Measurements from ENCODE around the gene GPC5.

GPC5 gene

DNA sequence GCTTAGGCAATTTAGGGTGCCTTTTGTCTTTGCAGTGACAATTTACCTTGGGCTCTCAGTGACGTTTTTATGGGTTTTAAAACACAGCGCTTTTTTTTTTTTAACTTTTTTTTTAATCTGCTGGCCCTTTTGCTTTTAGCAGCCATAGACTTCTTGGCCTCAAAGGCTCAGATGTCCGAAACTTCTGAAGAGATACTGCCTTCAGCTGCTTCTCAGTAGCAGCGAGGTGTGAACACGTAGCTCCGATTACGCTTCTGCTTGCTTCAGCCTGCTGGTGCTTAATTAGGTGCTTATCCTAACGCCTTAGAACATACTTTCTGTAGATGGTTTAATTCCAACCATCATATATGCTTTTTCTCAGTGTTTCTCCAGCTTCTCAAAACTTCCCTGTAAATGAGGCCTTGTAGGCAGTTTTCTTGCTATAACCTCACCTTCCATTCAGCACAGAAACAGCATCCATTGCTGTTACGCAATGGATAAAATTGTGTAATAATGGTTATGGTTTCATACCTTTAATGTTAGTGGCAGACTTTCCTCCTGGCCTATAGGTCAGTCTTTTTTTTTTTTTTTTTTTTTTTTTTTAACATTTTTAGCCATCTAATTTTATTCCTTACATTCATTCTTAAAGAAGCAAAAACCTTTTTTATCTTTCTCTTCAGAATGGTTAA is 723.9 kb downstream of the GPC5 start:
- DNase-seq (ENCODE audit: extremely low read depth in 1 of 2, low read depth in 1 of 2), result no peak

DNA sequence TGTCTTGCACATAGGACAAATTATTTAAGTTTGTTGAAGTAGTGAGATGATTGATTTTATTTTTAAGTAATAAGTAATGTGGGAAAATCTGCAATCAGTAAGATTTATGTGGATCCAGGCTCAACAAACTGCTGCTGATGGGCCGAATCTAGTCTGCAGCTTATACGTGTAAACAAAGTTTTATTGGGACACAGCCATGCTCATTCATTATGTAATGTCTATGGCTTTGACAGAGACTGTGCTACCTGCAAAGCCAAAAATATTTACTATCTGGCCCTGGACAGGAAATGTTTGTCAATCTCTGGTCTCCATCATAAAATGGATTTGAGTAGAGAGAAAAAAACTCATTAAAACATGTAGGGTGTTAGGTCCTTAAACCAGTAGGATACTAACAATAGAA is 728.0 kb downstream of the GPC5 start:
- no peak for DNase-seq (ENCODE audit: extremely low read depth in 1 of 2, low read depth in 1 of 2)

DNA sequence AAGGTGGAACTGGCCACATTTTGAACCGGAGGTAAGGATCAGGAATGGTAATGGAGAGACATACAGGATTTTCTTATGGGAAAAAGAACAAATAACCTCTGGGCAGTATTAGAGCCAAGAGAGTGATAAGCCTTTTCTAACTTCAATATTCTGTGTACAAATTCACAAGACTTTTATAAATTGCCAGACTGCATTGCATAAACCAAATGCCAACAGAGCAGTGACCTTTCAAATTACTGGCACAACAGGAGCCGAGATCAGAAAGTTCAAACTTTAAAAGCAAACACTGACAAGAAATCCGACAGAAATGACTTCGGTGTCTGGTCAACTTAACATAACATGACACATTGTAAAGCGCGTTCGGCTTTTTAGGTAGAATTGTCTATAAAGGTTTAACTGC is 737.1 kb downstream of the GPC5 start:
- DNase-seq (ENCODE audit: extremely low read depth in 1 of 2, low read depth in 1 of 2), result no peak

DNA sequence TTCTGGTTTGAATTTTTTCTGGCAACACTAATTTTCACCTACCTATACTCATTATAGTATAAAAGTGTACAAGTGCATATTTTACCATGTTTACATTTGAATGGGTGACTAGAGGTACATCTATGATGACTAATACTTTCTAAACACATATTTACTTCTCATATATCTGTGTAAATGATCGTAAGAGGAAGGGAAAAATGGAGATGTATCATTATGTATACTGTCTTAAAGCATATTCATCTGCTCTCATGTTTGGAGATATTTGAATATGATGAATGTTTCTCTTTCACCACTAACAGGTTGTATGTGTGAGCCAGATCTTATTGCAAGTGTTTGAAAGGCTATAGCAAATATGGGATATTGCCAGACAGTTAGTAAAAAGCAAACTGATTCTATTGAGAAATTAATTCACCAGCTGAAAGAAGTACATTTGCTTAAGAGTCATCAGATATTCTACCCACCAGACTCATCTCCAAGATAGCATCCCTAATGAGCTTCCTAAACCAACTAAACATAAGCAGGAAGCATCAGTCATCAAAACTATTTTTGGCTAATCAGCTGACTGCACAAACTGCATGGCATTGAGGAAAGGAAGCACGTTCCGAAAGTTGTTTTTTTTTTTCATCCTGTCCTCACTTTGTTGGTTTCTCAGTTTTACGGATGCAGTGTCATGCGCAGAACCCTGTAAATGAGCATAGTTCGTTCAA is 738.2 kb downstream of the GPC5 start:
- no peak for DNase-seq (ENCODE audit: extremely low read depth in 1 of 2, low read depth in 1 of 2)

DNA sequence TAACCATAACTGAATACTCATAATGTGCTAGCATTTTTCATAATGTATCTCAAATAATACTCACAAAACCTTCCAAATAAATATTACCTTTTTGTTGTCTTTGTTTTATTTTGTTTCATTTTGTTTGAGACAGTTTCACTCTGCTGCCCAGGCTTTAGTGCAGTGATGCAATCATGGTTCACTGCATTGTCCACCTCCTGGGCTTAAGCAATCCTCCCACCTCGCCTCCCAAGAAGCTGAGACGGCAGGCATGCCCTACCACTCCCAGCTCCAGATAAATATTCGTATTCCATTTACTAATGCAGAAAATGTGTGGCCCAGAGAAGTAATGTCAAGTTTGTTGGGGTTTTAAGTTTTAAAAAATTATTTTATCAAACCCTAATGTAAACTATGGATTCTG is 739.1 kb downstream of the GPC5 start:
- DNase-seq (ENCODE audit: extremely low read depth in 1 of 2, low read depth in 1 of 2), result no peak

DNA sequence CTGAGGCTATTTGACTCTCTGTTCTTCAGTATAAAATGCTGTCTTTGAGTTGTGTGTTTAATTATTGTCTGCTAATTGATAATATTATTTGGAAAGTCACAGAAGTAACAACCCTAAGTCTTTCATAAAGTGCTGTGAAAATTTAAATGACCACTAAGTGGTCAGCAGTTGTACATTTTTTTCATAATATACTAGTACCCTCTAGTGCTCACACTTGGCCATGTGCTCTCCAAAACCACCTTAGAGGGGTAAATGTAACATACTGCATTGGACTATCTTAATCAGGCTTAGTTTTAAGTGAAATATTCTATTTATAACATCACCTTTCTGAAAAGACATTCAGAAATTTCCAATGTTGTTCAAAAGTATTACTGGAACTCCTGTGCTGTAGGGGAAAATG is 745.3 kb downstream of the GPC5 start:
- no peak for DNase-seq (ENCODE audit: extremely low read depth in 1 of 2, low read depth in 1 of 2)

DNA sequence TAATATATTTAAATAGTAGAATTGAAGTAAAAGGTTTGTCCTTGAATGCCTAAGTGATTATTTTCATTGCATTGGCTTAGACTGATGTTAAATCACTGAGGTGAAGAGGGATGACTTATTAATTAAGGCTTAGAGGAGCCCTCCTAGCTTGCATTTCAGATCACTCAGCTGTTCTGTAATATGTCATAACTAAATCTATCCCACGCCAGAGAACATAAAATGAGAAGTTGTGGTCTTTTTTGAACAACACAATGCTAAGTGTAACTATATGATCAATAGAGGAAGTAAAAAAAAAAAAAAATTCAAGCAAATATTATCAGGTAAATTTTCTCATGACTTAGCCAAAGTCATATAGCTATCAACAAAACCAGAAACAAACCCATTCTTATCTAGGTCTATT is 752.2 kb downstream of the GPC5 start:
- DNase-seq (ENCODE audit: extremely low read depth in 1 of 2, low read depth in 1 of 2), result no peak

DNA sequence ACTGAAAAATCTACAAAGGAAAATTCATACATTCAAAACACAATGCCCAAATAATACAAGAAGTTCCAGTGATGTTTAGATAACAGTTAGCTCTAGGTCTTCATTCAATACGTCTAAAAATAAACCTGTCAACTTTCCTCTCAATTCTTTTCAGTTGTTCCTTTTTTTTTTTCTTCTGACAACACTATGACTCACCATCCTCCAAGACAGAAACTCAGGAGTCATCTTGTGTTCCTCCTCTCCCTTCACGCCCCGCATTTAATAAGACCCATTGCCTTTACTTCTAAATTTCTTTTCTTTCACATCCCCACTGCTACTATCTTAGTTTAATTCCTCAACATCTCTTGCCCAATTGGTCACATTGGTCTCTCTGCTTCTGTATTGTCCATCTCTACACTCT is 759.9 kb downstream of the GPC5 start:
- DNase-seq (ENCODE audit: extremely low read depth in 1 of 2, low read depth in 1 of 2), result no peak

DNA sequence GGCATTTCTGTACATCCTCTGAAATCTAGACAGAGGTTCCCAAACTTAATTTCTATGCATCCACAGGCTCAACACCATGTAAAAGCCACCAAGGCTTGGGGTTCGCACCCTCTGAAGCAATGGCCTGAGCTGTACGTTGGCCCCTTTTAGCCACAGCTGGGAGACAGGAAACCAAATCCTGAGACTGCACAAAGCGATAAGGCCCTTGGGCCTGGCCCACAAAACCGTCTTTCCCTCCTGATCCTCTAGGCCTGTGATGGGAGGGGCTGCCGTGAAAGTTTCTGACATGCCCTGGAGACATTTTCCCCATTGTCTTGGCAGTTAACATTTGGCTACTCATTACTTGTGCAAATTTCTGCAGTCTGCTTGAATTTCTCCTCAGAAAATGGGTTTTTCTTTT is 766.4 kb downstream of the GPC5 start:
- DNase-seq (ENCODE audit: extremely low read depth in 1 of 2, low read depth in 1 of 2), result no peak

DNA sequence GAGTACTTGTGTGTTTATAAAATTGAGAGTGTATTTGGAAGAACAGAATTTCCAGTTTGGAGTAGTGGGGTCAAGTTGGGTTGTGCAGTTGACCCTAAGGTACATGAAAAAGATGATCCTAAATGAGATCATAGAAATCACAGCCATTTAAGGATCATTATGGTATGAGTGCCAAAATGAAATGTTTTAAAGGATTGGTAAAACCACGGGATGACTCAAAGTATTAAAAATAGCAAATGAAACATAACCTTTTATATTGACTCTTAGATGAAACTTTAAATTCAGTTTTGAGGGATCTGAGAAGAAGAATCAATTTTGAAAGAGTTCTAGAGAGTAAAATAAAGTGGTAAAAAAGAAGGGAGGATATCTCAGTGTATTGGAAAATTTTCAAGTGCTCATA is 773.8 kb downstream of the GPC5 start:
- DNase-seq (ENCODE audit: extremely low read depth in 1 of 2, low read depth in 1 of 2), result no peak

DNA sequence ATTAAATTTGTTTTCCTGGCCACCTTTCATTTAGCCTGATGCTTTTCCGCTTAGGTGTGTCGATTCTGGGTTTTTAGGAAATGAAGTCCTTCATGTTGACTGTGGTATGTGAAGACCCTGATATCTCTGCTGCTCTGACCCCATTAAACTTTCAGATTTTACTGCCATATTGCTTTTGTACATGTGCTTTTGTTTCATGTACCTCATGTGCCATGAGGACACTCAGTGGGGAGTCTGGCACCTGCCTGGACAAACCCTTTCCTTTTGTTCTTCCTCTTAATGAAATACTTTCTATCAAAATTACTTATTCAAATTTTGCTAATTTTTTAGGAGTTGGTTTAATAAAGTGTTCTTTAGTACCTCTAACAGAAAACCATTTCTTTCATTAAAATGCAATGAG is 774.8 kb downstream of the GPC5 start:
- DNase-seq (ENCODE audit: extremely low read depth in 1 of 2, low read depth in 1 of 2), result no peak

DNA sequence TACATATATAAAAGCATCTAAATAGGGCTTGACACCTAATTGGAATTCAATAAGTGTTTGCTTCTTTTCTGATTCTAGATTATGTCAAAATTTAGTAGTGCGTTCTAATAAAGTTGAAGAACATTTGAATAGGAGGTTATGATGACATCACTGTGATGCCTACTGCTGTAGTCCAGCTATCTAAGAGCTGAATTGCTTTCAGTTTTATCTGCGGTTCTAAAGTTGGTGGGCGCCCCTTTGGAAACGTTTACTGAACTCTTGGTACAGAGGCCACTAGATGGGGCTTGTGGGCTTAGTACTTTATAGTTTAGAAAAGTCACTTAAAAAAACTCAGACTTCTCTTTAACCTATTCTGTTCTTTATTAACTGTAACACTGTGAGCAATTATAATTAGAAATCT is 776.9 kb downstream of the GPC5 start:
- DNase-seq (ENCODE audit: extremely low read depth in 1 of 2, low read depth in 1 of 2), result no peak

DNA sequence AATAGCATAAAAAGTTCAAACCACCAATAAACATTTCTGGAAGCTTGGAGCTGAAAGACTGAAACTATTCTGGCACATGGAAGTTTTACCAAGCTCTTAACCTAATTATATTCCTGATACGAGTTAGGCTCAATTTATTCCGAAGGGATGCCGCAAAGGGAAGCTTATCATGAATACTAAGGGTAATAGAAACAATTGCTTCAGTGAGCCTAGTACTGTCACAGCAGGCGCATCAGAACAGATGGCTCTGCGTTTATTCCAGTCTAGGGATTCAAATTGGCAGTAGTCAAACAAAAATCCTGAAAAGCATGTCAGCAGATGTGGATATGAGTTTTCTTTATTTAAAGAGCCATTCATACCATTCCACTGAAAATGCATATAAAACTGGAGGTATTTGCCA is 779.5 kb downstream of the GPC5 start:
- no peak for DNase-seq (ENCODE audit: extremely low read depth in 1 of 2, low read depth in 1 of 2)

DNA sequence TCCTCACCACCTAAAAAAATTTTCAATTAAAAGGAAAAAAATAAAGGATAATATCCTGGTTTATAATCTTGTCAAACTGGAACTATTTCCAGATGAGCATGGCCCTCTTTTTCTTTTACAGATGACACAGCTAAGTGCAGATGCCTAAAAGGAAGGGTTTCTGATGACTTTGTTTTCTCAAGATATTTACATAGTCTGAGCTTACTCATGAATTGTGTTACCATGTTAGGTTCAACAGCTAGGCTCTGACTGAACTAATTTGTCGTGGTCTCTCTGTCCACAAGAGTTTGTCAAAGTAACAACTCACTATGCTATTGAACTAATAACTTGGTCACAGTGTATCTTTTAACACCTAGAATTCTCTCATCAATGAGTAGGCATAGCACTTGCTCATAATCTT is 780.8 kb downstream of the GPC5 start:
- DNase-seq (ENCODE audit: extremely low read depth in 1 of 2, low read depth in 1 of 2), result no peak

DNA sequence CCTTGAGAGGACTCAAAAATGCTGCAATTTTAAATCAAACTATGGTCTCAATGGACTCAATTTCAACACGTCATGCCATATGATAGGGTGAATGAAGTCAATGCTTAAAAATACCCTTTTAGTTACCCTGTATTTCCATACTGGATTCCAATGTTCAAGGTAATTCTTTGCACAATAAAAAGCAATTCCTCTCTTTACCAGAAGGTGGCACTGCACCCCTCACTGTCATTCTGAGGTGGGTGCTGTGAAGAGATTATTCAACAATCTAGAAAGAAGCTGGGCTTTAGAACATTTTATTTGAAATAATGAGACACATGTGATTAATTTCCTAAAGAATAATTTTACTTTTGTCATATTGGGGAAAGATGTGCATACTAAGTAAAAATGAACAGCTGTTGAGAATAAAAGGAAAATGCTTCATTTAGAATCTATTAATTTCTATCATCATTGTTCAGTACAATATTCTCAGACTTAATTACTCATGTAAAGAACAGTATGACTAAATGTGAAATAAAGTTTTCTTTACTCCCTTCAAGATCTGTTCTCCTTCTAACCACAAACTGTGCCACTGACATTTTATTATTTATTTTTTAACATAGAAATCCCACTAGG is 789.1 kb downstream of the GPC5 start:
- no peak for DNase-seq (ENCODE audit: extremely low read depth in 1 of 2, low read depth in 1 of 2)

DNA sequence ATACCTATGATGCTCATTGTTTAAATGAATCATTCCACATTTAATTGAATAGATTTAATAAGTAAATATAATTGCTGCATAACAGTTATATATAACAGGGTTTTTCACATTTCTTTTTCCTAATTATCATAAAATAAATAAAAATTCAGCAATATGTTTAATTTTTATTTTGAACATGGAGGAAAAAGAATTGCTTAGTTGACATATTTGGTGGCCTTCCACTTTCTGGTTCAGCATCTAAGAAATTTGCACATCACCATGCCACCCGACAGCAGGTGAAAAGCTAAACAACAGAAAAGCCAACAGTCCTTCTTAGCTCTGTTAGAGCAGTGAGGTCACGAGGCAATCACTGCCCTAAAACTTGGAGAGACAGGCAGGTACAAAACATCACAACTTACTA is 790.2 kb downstream of the GPC5 start:
- DNase-seq (ENCODE audit: extremely low read depth in 1 of 2, low read depth in 1 of 2), result no peak

DNA sequence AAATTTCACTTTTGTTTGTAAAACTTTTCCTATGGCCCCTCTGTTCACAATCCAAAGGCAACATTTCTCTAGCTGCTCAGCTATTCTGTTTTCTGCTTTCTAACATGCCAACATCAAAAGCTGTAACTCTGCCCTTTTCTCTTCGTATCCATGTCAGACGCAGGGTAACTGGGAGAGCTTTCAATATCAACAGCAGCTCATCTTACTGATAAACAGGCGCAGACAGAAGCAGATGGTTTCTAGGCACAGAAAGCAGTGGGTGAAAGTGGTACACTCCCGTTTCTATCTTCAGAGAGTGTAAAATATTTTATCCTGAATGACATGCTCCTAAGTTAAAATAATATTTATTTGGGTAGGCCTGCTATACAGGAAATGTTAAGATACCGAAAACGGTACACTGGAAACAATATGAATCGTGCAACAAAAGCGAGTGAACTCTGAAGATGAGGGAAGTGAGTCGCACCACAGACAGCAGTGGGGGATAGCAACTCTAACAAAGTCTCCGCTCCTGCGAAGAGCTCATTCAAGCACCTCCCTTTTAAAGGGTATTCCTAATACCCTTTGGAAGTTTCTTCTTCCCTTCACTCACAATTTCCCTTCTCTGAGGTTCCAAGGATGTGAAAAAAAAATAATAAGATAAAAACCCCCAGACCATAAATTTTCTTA is 798.3 kb downstream of the GPC5 start:
- DNase-seq (ENCODE audit: extremely low read depth in 1 of 2, low read depth in 1 of 2), result no peak

DNA sequence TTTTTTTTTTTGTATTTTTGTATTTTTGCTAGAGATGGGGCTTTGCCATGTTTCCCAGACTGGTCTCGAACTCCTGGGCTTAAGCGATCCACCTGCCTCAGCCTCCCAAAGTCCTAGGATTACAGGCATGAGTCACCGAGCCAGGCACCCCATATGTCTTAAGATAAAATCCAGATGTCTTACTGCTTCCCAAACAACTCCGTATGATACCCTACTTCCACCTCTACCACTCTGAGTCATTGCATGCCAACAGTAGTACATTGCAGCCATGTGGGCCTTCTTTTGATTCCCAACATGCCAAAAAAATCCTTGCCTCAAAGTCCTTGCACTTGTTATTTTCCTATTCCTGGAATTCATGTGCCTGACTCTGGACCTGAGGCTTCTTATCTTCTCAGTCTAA is 799.2 kb downstream of the GPC5 start:
- DNase-seq (ENCODE audit: extremely low read depth in 1 of 2, low read depth in 1 of 2), result no peak

DNA sequence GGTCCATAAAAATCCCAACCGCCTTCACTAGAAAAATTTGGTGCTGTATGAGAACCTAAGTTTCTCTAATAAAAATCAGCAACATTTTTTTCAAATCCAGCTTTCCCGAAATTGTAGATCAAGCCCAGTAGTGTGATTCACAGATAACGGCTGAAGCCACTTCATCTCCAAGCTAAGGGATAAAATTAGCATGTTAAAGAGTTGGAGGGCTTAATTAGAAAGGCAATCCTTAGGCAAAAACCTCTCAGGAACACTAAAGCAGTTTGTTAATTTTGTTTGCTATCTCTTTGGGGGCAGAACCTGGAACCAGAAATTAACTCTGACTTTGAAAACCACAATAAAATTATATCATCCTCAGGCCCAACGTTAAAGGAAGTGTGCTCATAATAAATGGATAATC is 820.2 kb downstream of the GPC5 start:
- DNase-seq (ENCODE audit: extremely low read depth in 1 of 2, low read depth in 1 of 2), result no peak

DNA sequence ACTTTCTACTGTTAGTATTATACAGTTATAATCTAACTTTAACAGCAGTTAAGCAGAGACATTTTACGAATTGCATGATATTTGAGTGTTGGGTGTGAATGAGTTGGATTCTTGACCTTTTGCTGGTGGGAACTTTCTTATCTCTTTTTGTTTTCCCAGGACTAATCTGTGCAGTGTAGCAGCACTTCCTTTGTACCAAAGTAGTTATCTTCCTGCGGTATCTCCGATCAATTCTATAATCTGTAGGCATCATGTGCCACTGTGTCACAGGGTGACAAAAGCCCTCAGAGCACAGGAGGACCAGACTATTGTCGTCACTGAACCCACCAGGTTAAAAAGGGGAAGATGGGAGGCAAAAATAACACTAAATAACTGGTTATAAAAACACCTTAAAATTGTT is 823.5 kb downstream of the GPC5 start:
- DNase-seq (ENCODE audit: extremely low read depth in 1 of 2, low read depth in 1 of 2), result no peak

DNA sequence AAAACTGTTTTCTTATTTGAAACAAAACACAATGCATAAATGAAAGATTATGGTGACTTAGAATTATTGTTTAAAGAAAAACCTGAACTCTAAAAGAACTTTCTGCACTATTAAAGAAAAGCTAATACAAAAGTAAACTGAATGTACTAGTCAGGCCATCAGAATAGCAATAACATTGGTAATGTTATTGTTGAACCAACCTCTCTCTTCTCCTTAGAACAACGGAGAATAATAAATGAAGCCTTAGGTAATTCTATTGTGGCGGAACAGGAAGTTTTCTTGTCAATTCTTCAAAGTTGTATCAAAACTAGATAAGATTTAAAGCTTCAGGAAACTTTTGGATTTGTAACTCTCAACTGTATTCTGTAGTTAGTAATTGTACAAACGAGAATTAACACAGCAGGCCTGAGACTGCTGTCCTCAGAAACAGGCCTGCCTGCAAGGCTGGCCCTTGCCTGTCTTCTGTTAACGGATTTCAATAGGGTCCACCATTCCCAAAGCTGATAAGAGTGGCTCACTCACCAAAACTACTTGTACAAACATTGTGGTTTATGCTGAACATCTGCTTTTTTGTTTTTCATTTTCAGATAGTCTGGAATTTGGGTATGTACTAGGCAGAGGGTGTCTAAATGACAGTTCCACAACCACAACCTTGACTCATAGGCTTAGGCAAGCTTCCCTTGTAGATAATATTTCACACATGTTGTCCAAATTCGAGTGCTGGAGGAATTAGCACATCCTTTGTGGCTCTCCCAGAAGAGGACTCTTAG is 825.8 kb downstream of the GPC5 start:
- no peak for DNase-seq (ENCODE audit: extremely low read depth in 1 of 2, low read depth in 1 of 2)
